Pericardium fibroblast (primary cell): ENCODE measurements around the gene PURA. TPM values are rescaled to one million over a fixed set of nuclear protein-coding genes. Genes with fewer than 3 reads are reported as not detected.

ENCODE experiments used
- total RNA-seq: library from RNA; depleted of rRNA; stranded (reverse); fragments of >200 nt; gene quantifications from 2 replicates; pipeline ENCODE4 v1.2.3, GENCODE V29; 2015

The PURA gene
- total RNA-seq = 7.0 and 8.0 TPM in 2 replicates

DNA sequence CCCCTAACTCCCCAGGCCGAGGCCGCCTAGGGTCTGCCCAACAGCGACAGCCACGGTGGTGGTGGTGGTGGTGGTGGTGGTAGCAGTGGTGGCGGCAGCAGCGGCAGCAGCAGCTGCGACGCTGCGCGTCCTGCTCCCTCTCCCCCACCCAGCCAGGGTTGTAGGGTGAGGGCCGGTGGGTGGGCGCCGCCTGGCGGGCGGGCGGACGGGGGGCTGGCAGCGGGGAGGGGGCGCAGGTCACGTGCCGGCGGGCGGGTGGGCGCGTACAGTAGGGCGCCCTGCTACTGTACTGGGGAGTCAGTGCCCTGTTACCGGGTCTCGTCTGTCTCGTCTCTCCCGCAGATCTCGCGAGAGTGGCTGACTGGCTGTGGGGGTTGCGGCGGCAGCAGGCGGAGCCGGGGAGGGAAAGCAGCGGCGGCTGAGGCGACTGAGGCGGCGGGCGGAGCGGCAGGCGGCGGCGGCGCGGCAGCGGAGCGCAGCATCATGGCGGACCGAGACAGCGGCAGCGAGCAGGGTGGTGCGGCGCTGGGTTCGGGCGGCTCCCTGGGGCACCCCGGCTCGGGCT, at the start of gene PURA:
PURA (plus strand) TSS at position 411 of the 565 bp plus-strand sequence; CDS start at position 484, 73 bp downstream.

DNA sequence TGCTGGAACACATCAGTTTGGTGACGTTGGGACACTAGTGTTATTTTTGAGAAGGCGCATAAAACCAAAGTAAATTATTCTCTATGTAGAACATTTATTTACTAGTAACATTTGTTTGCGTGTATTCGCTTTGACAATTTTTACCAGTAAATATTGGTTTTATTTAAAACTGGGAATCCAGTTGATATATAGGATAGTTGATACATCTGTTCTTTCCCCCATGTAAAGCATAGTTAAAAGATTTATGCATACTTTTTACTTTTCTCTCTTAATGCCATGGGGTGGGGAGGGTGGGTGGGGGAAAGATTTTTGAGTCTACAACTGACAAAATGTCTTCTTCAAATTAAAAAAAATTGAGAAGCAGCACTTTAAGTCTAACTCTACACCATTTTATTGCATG, 11.7 kb downstream of the PURA start, which contains the start of gene IGIP:
IGIP (plus strand) TSS at position 301 of the 400 bp plus-strand sequence. CDS start 2,540 bp downstream, outside the sequence.

DNA sequence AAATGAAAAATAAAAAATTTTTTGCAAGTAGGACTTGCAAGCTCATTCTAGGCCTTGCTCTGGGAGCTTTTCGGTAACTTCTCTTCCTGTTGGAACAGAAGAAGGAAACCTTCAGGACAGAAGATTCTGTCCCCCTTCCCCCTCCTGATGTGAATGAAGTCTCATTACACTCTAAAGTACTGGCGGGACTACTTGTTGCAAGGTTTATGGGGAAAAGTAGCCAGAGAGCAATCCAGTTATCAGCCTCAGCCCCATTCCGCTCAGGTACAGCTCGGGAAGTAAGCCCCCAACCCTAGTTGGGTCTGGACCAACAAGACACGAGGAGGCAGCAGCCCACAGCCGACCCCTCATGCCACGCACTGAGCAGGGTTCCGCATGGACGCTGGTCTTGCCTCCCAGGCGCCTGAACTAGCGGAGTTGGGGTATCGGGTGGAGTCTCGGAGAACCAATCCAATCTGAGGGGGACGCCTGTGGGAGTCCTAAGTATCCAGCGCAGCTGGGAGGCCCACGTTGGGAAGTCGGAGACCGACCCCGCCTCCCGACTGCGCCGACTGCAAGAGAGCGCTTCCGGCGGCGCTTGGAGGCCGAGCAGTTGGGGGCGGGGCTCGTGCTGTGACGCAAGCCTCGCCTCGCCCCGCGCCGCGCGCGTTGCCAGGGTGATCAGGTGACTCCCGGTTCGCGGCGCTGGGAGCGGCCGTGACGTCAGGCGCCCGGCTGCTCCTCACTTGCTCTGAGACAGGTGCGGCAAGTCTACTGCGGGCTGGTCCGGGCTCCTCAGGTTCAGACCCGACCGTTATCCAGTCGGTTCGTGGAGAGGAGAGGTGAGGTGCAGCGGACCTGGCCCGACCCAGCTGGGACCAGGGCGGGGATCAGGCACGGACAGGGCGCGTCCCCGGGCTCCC, 60.8 kb downstream of the PURA start, which contains the start of gene CYSTM1:
CYSTM1 (plus strand) TSS at position 724 of the 902 bp plus-strand sequence. CDS start 19,278 bp downstream, outside the sequence.

Other genes with a start within 250 kb of the PURA start
- 0.09 and 0.12 TPM in 2 replicates for gene NRG2, start 70.8 kb upstream of the PURA start, total RNA-seq
- gene IGIP, start 11.8 kb downstream of the PURA start, total RNA-seq = 3.6 and 5.5 TPM in 2 replicates
- 28.5 and 41.5 TPM in 2 replicates for gene CYSTM1, start 61.1 kb downstream of the PURA start, total RNA-seq
- 66.0 and 68.6 TPM in 2 replicates for gene PFDN1, start 189.0 kb downstream of the PURA start, total RNA-seq
- gene HBEGF, start 232.5 kb downstream of the PURA start, total RNA-seq = 0.17 and 1.3 TPM in 2 replicates
- gene SLC4A9, start 246.1 kb downstream of the PURA start, total RNA-seq = under 0.01 TPM in 1 of 2 replicates, not detected in the other